NB4 (cell line): ENCODE data around the gene CD52.
A peak's percentile ranks its signal among the peaks of the same experiment; 100 is the strongest.

Experiments
- DNase-seq: peaks from one replicate; pipeline ENCODE4 v3.0.0; 2010; ENCODE audit warnings: low read depth
- H3K4me3 ChIP-seq: one replicate; pipeline ENCODE4 v1.5.1; 2011; ENCODE audit warnings: mild to moderate bottlenecking, low read depth, low read length, moderate library complexity
- MYC ChIP-seq: IDR thresholded peaks from 2 replicates; pipeline ENCODE4 v1.6.1; 2011; ENCODE audit warnings: low read depth, low read length
- POLR2A ChIP-seq: IDR thresholded peaks from 2 replicates; pipeline ENCODE4 v1.6.1; 2011; ENCODE audit warnings: mild to moderate bottlenecking; ENCODE audit not compliant: insufficient read length; ENCODE audit errors: extremely low read depth
- TF ChIP-seq, protein P1 (sequence below): IDR thresholded peaks from 2 replicates; pipeline ENCODE4 v1.6.1; 2011; ENCODE audit warnings: low read depth, low read length
- TF ChIP-seq, protein P2 (sequence below): IDR thresholded peaks from one replicate; pipeline ENCODE4 v1.5.1; 2012; ENCODE audit warnings: low read depth, low read length

CD52 gene

DNA sequence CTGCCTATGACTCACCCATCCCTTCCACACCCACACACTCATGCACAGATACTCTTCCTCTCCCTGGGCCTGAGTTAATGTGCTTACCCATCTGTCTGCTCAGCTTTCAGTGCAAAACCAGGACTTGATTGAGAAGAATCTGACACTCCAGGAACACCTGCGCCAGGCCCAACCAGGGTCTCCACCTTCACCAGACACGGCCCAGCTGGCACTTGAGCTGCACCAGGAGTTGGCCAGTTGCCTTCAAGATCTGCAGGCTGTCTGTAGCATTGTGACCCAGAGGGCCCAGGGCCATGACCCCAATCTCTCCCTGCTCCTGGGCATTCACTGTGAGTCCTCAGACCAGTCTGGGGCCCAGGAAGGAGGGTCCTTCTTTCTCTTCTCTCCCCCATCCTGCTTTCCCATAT lies 41.3 kb upstream of the CD52 start:
- H3K4me3 ChIP-seq: no peak overlapping the region
- DNase-seq: no peak

DNA sequence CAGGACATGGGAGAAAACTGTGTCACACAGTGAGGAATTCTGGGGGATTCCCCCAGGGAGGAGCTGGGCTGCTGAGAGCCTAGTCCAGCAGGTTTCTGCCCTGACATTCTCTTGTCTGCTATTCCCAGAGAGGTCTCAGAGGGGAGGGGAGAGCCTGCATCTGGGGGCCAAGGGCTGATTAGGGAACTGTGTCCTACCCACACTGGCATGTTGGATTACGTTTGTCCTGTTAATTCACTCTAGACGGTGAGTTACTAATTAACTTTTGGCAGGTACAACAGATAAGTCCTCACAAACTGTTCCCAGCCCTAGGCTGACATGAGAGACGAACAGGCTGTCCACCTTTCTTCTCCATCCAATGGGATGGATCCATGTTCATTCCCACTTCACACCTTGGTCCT lies 40.5 kb upstream of the CD52 start:
- no peak overlapping the region for H3K4me3 ChIP-seq
- DNase-seq: no peak
- TF ChIP-seq POLR2A: no peak
- TF ChIP-seq, protein P1, sequence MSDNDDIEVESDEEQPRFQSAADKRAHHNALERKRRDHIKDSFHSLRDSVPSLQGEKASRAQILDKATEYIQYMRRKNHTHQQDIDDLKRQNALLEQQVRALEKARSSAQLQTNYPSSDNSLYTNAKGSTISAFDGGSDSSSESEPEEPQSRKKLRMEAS: no peak
- no peak for TF ChIP-seq MYC
- TF ChIP-seq, protein P2, sequence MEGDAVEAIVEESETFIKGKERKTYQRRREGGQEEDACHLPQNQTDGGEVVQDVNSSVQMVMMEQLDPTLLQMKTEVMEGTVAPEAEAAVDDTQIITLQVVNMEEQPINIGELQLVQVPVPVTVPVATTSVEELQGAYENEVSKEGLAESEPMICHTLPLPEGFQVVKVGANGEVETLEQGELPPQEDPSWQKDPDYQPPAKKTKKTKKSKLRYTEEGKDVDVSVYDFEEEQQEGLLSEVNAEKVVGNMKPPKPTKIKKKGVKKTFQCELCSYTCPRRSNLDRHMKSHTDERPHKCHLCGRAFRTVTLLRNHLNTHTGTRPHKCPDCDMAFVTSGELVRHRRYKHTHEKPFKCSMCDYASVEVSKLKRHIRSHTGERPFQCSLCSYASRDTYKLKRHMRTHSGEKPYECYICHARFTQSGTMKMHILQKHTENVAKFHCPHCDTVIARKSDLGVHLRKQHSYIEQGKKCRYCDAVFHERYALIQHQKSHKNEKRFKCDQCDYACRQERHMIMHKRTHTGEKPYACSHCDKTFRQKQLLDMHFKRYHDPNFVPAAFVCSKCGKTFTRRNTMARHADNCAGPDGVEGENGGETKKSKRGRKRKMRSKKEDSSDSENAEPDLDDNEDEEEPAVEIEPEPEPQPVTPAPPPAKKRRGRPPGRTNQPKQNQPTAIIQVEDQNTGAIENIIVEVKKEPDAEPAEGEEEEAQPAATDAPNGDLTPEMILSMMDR: no peak

More for the DNA sequence above, 41.3 kb upstream of the CD52 start:
- TF ChIP-seq, protein P1: peak; percentile 54; the same call in 1 of the 2 replicates
- TF ChIP-seq MYC (0 out of 2 replicates have a peak, but pooled peaks have one; percentile 47), POLR2A (no peak)

DNA sequence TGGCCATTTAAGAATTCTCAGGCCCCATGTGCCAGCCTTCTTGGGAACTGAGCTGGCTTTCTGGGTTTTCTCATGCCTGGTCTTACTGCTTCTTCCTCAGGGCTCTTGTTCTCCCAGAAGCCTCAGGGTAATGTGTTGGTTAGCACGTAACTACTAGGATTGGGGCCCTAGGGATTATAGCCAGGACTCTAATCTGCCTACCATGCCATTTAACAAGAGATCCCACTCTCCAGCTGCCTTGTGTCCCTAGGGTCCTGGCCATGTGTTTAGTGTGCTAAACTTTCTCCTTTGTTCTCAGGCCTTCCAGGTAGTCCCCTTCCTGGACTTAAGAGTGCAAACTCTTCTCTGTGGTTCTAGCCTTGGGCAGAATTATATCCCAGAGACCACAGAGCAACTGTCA lies 40.0 kb upstream of the CD52 start:
- H3K4me3 ChIP-seq: no peak overlapping the region
- no peak for TF ChIP-seq POLR2A
- TF ChIP-seq, protein P1: no peak
- TF ChIP-seq, protein P2: no peak
- no peak for TF ChIP-seq MYC
- DNase-seq: no peak

DNA sequence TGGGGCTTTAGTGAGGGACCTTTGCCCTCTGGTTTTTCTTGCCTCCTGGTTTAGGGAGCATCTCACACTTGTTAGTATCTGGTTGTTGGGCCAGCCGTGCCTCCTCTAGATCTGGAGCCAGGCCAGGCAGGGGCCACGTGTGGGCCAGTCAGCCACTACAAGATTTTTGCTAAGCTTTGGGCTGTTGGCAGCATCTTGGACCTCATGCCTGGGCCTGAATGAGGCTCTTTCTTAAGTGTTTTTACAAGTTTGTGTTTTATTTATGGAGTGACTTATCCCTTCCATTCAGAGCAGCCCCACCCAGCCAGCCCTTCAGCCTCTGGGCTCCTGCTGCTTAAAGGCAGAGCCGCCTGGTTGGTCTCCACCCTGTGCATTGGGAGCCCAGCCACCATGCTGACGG lies 39.5 kb upstream of the CD52 start:
- TF ChIP-seq POLR2A: no peak
- TF ChIP-seq MYC: no peak
- TF ChIP-seq, protein P1: no peak
- TF ChIP-seq, protein P2: no peak
- no peak for DNase-seq
- H3K4me3 ChIP-seq: no peak overlapping the region

DNA sequence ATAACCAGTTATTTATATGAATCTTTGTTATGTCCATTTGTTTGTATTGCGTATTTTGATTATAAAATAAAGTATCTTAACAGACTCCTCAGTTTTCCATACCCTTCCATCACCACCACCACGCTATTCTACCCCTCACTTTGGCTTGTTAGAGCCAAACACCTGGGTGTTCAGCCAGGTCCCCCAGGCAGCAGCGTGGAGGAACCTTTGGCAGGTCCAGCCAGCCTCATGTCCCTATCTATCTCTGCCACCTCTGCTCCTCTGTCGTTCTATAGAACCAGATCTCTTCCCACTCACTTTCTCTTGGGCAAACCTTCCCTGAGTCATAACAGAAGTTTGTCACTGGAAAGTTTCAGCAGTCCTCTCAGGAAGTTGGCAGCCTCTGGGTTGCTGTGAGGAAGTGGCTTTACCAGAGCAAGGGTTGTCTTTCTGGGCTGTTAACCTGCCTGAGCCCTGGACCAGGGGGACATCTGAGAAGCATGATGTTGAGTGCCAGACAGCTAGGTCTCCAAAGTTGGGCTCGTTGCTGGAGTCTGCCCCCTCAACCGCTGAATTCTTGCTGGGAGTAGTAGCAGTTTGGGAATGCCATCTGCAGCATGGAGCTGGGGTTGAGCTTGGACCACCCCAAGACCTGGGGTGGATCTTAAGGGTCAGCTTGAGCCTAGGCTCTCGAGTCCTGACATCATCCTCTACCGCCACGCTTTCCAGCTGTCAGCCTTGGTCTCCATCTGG lies 38.9 kb upstream of the CD52 start:
- peak; percentile 10; the same call in 1 of the 2 replicates for TF ChIP-seq MYC
- TF ChIP-seq, protein P2: no peak
- TF ChIP-seq, protein P1: peak; percentile 40; the same call in 1 of the 2 replicates
- TF ChIP-seq POLR2A: no peak
- peak overlapping the region; percentile 57 for H3K4me3 ChIP-seq
- DNase-seq: peak; percentile 84

DNA sequence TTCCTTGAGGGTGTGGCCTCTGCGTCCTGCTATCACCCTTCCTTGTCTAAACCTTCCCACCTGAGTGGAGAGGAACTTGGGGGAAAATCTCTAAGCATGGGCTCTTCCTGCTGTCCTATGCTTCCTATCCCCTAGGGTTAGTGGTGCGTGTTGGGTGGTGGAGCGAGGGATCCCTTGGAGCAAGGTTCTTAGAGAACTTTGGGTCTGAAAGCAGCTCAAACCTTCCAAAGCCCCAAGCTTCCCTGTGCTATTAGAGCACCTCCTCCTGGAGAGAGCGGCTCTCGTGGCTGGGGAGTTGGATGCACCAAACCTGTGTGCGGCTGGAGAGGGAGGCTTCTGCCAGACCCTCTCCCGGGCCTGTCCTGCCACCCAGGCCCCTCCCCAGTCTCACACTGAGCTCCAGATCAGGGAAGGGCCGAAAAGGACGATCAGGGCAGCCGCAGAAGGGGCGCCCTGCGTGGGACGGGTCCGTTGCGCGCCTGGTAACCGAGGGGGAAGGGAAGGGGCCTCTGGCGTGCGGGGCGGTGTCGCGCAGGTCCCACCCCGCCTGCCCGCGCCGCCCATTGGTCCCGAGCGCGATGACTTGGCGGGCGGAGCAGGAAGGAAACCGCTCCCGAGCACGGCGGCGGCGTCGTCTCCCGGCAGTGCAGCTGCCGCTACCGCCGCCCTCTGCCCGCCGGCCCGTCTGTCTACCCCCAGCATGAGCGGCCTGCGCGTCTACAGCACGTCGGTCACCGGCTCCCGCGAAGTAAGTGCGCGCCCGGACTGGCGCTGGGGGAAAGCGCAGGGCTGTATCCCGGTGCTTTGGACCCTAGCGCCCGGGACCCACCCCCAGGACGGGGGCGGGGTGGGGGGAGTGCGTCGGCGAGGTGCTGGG lies 38.1 kb upstream of the CD52 start, which contains the start of gene SH3BGRL3:
Gene SH3BGRL3, plus strand, starts transcription at position 631 of the 877 bp plus-strand sequence. Its CDS starts 70 bp downstream, at position 701.
- H3K4me3 ChIP-seq: peak within 1 kb of the TSS; percentile 60
- TF ChIP-seq, protein P1: 0 out of 2 replicates have a peak, but pooled peaks have one; percentile 55
- TF ChIP-seq POLR2A (peak; percentile 37), MYC (no peak; the same call in 1 of the 2 replicates)
- TF ChIP-seq, protein P2: peak; percentile 44
- peak; percentile 92 for DNase-seq
